GM18498 (cell line): Measurements from ENCODE around the gene CAST.
A peak's percentile ranks its signal among the peaks of the same experiment; 100 is the strongest.

Experiments used
- ATAC-seq: cut with Tn5 transposase; IDR thresholded peaks from one replicate; pipeline ENCODE4 v1.9.1; 2021; ENCODE audit warnings: mild to moderate bottlenecking, moderate library complexity; ENCODE audit not compliant: unreplicated experiment

The CAST gene

DNA sequence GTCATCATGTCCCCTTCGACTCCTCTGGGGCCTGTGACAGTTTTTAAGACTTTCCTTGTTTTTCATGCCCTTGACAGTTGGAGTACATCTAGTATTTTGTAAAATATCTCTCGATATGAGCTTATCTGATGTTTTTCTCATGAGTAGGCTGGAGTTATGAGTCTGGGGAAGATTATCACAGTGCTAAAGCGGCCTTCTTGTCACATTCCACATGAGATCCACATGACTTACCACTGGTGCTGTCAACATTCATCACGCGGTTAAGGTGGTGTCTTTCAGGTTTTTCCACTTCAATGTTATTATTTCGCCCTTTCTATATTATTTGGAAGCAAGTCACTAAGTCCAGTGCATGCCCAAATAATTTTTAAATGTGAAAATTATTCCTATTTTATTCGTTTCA lies 17.1 kb upstream of the CAST start:
- no peak for ATAC-seq

DNA sequence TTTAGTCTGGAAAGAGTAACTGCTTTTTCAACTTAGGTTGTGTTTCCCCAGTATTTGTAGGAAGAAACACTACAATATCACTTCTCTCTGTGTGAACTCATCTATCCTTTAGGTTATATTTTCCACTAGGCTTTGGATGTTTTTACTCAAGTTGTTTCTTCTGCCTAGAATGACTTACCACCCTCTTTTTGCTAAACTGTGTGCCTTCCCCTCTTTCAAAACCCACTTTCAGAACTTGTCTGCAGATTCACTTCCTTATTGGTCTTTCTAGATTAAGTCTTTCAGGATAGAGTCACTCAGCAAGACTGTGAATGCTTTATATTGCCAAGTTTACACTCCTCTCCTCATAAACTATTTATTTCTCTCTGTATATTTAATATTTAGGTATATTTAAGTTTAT lies 14.2 kb upstream of the CAST start:
- peak; percentile 81 for ATAC-seq

- ATAC-seq = no peak
Measured at GRCh38 chr5:96648593-96648992, 13.6 kb upstream of the CAST start.

GRCh38 chr5:96649251-96649662 lies 12.9 kb upstream of the CAST start:
- ATAC-seq = no peak

DNA sequence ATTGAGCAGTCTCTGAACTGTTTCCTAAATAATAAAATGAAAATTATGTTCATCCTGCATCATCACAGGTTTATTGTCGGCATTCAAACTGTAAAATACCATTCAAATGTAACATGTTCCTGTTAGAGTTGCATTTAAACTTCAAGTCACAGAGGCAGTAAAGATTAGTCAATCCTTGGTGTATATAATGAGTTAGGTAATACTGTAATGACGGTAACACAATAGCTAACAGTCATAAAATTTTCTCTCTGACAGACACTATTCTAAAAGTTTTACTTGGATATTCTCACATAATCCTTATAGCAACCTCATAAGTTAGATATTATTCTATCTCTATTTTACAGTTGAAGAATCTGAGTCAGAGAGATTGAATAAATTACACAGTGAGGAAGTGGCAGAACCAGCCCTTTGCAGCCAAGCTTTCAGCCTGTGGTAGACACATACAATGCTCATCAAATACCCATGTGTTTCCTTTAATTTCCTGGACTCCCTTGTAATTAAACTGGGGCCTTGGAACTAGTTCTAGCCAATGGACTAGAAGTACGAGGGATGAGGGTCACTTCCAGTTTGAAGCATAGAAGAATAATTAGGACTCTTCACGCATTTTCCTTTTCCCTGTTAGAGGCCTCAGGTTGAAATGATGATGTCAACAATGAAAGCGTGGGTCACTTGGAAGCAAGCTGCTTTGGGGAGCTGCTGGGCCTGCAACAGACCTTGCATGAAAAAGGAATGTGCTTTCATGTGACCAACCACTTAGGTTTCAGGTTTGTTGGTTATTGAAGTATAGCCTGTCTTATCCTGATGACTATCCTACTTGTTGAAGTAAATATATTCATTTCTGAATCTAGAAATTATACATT lies 12.3 kb upstream of the CAST start:
- no peak for ATAC-seq

DNA sequence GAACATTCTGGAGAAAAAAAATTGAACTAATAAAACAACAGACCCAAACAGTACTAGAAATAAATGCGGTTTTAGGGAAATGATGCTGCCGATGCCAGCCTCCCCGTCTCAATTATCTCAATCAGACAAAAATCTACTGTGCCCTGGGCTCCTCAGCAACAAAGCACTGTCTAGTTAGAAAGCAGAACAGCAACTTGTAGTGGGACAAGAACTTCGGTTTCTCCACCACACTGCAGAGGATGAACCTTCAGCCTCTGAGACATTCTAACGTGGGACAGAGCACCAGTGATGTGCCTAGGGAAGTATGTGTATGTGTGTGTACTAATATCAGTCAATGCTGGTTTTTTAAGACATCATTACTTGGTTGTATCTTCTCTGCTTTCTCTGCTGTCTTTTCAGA lies 11.1 kb upstream of the CAST start:
- peak; percentile 57 for ATAC-seq

- ATAC-seq = no peak
Measured at GRCh38 chr5:96651948-96652753, 10.0 kb upstream of the CAST start.

DNA sequence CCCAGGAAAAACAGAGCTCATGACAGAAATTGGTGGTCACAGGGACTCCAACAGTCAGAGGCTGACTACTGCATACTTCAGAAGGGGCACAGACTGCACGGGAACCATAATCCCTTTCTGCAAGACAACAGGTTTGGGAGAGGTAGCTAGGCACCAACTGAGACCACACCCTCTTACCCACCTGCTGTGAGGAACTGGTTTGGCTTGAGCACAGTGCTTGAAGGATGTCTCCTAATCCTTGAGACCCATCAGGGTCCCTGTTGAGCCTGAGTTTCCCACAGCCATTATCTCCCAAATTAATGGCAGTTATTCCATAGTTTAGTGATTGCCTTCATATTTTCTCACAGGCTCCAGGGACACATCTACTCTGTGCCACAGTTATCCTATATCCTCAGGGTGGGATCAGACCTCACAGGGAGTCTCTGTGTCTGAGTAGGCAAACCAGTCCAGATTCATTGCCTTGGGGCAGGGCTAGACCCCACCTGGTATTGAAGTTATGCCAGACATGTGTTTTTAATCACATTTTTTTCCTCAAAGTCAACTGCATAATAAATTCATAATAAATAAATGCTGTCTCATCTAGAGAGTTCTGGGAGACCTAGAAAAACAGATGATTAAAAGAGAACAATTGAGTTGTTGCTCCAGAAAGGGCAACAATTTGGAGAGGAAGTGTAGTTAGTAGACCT lies 9.3 kb upstream of the CAST start:
- no peak for ATAC-seq

DNA sequence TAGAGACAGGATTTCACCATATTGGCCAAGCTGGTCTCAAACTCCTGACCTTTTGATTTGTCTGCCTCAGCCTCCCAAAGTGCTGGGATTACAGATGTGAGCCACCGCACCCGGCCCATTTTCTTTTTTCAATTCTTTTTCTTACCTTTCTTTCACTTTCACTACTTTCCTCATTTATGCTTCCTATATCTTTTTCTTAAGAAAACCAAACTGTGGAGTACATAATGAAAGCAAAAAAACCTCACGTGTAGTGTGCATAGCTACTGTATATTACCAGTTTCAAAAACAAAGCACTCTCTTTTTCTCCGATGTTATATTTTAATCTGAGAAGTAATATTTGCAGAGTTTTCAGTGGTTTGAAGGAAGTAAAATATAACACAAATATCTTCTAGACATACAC lies 8.0 kb upstream of the CAST start:
- peak; percentile 36 for ATAC-seq

GRCh38 chr5:96655085-96655484 lies 7.1 kb upstream of the CAST start:
- ATAC-seq = no peak

DNA sequence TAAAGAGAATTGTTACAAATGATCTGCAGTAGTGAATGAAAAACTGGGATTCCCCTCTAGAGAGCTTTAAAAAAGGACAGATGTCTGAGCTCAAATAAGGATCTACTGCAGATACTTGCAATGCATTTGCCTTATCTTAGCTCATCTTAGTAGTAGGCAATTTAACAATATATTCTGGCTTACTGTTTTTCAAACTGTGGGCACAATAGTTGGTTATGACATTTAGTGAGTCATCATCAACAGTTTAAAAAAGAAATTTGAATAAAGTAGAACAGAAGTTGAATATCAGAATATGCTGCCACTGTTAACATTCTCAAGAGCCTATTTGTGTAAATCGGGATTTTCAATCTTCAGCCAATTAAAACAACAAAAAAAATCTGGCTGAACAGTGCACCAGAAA lies 6.7 kb upstream of the CAST start:
- ATAC-seq = no peak

DNA sequence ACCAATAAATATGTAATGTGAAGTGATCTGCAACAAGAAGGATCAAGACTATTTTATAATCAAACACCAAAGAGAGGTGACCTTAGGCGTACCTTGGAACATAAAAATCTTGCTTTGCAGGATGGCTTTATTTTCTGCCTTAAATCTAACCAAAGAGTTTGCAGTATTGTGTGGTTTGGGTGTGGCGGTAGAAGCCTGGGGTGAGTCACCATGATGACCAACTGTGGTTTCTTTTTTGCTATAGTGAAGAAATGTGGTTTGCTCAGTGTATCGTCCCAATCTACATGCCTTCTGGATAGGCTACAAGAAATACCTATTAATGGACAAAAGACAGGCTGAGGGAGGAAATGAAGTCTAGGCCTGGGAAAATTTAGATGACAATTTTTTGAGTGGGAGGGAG lies 5.1 kb upstream of the CAST start:
- ATAC-seq = peak; percentile 68

DNA sequence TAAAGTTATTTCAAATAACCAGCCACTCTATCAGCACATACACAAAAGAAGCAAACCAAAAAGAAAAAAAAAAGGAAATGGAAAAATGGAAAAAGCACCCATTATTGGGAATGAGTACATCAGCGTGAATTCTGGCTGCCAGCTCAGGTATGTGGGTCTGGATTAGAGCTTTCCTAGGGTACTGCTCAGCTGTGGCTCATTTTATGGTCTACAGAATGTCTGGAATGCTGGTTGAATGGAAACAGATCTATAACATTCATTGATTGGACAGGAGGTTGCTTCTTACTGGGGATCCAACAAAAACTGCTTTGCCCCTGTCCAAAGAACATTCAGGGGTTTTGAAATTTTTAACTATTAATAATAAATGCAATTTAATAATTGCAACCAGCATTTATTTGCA lies 3.9 kb upstream of the CAST start:
- no peak for ATAC-seq

DNA sequence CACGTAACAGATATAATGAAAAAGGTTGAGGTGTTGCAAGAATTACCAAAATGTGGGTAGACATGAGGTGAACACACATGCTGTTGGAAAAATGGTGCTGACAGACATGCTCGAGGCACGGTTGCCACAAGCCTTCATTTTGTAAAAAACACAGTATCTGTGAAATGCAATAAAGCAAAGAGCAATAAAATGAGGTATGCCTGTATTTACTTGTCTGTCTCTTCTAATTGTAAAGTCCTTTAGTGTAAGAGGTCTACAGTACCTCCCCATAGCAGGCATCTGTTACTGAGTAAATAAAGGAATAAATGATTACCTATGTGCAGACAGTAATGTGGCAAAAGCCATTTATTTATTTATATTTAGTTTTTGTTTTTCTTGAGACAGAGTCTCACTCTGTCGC lies 3.0 kb upstream of the CAST start:
- no peak for ATAC-seq

DNA sequence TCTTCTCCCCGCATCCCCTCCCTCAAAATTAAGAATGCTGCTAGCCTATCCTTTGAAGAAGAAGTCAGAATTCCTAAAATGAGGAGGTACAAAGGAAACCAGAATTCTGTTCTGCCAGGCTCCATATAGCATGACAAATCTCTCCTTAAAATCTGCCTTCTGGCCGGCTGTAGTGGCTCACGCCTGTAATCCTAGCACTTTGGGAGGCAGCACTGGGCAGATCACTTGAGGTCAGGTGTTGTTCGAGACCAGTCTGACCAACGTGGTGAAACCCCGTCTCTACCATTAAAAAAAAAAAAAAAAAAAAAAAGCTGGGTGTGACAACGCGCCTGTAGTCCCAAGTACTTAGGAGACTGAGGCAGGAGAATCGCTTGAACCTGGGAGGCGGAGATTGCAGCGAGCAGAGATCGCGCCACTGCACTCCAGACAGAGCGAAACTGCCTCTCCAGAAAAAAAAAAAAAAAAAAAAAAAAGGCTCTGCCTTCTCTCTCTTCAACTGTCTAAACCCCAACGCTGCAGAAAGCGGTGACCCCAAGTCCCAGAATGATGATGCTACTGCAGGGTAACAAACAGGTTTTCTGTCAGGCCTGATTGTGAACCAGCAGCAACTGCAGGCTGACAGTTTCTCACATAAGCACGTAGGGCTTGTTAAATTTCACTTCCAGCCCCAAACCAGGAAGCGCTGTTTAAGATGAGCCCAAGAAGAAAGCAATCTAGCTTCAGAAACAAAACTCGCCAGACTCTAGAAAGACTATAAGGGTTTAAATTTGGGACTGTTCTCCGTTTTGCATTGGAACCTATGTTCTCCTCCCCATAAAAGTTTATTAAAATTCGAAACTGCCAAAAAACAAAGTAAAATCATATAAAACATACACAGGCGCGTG lies 963 bp upstream of the CAST start:
- peak; percentile 19 for ATAC-seq

DNA sequence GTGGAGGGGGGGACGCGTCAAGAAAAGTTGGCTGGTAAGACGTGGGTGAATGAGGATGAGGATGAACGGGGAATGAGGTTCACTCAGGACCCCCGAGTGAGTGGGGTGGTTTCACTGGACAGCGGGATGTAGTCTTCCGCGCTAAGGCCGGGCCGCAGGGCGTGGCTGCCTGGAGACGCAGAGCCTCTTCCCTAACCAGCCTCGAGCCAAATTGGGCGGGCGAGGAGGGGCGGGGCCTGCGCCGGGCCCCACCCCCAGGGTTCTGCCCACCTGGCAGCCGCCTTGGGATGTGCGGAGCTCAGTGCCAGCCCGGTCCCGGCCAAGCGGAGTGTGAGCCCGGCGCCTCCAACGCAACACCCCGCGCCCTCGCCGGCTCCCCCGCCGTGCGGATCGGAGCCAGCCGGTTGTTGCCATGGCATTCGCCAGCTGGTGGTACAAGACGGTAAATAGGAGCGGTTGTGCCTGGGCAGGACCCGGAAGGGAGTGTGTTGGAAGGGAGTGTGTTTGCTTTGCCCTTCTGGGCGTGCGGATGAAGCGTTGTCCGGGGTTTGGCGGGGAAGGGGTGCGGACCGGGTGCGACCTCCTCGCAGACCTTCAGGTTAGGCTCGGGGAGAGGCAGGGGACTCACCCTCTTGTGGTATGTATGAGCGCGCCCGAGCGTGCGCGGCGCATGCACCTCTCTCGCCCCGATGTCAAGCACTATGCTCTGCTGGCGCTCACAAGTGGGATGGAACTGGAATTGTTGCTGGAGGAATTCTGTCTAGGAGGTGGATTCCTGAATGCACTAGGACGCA lies 746 bp downstream of the CAST start:
- peak; percentile 82 for ATAC-seq

DNA sequence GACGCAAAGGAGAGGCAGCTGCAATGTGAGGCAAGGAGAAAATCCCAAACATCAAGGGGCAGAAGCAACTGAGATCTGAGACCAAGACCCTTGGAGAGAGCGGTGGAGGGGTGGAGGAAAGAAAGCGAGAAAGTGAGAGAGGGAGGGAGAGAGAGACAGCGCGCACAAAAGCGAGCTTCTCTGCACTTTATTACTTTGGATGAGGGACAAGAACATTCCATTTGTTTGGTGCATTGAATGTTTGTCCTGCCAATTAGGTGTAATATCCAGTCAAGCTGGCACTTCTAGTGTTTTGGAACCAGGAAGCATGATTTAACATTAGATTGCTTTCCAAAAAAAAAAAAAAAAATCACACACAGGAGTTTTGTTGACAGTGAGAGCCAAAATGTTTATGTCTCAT lies 1.4 kb downstream of the CAST start:
- no peak for ATAC-seq

DNA sequence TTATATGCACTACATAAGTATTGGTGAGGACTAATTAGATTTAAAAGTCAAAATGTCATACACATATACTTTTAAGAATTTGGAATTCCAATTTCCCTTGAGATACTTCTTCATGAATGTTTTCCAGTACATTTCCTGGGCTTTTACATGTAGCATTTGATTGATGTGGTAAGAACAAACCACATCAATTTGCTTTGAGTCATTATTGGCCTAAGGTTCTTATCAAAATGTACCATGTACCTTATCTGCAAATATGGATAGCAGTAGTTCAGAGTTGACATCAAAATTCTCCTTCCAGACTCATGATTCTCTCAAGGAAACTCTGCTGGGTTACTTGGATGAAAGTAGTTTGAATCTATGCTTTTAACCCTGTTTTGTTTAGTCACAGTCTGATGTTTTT lies 2.5 kb downstream of the CAST start:
- ATAC-seq = no peak

DNA sequence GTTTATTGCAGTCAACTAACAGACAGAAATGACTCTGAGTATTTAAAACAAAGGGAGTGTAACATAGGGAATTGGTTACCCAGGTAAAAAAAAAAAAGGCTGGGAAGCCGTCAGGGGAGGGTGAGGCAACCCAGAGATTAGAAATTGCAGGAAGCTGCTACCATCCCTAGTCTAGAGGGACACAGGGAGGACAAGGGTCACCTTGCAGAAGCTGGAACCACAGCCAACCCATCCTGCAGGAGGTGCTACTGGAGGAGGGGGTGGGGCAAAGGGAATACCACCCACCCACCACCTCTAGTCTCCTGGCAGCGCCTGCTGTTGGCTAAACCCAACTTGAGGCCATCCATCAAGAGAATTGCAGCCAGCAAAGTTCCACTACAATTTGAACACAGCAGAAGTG lies 6.5 kb downstream of the CAST start:
- no peak for ATAC-seq

GRCh38 chr5:96669909-96670308 lies 7.7 kb downstream of the CAST start:
- no peak for ATAC-seq
